GM21717 (cell line): ENCODE data around the gene SSUH2.

ENCODE experiments used
- ATAC-seq: cut with Tn5 transposase; IDR thresholded peaks from one replicate; pipeline ENCODE4 v1.9.1; 2021; ENCODE audit warnings: mild to moderate bottlenecking, moderate library complexity; ENCODE audit not compliant: unreplicated experiment

SSUH2 gene

DNA sequence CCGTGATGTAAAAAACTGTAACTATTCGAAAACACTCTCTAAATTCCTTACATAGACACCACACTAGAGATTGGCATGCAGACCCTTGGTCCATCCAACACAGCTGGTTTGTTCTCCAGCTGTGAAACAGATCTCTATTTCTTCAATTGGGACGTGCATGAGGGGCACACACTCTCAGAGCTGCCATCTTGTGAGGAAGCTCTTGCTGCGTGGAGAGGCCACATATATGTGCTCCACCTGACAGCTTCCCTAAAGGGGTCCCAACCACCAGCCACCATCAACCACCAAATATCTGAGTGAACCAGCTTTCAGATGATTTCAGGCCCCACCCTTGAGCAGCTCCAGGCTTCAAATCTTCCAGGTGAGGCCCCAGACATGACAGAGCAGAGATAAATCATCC is 25.6 kb downstream of the SSUH2 start:
- no peak for ATAC-seq

DNA sequence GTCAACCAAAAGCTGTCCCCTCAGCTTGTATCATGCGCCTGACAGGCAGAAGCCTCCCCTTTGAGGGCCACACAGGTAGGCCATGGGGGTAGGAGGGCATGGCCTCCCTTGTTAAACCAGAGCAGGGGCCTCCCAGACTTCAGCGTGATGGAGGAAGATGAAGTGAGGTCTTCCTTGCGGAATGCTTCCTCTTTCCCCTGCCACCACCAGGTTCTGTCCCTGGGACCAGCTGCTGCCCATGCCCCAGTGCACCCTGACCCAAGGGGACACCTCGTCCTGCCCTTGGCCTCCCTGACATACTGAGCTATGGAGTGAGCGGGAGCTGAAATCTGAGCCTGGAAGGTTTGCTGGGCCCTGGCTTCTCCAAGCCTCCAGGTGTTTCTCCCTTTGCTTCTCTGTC is 26.7 kb downstream of the SSUH2 start:
- ATAC-seq = no peak

- no peak for ATAC-seq
These were observed 33.6 kb downstream of the SSUH2 start for GRCh38 chr3:8610951-8611350.

GRCh38 chr3:8608791-8609467 is 35.7 kb downstream of the SSUH2 start:
- no peak for ATAC-seq

DNA sequence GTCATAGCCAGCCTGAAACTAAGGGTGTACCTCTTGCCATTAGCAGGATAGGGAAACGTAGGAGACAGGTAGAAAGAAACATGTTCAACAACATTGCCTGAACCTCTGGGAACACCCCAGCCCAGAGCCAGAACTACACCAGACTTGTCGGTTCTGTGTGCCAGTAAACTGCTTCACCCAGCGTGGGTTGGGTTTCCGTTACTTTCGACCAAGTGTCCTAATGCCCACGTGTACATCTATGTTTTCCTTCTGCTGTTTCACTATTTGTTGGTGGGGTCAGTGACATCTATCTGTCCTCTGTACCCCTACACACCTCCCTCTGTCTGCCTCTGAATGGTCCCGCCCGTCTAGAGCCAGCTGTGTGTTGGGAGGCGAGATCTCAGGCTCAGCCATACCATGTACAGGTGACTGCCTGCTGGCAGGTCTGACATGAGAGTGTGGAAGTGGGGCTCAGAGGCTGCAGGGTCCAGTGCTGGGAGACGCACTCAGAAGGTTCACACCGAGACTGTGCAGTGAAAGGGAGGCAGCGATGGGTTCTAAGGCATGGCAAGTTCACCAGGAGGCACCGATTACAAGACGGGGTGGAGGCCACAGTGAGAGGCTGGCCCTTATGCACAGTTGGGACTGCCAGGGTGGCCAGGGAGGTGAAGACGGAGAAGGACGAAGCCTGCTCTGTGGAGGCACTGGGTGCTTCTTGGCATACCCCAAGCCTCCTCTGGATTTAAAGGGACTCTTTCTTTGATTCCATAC is 36.4 kb downstream of the SSUH2 start:
- ATAC-seq = no peak

DNA sequence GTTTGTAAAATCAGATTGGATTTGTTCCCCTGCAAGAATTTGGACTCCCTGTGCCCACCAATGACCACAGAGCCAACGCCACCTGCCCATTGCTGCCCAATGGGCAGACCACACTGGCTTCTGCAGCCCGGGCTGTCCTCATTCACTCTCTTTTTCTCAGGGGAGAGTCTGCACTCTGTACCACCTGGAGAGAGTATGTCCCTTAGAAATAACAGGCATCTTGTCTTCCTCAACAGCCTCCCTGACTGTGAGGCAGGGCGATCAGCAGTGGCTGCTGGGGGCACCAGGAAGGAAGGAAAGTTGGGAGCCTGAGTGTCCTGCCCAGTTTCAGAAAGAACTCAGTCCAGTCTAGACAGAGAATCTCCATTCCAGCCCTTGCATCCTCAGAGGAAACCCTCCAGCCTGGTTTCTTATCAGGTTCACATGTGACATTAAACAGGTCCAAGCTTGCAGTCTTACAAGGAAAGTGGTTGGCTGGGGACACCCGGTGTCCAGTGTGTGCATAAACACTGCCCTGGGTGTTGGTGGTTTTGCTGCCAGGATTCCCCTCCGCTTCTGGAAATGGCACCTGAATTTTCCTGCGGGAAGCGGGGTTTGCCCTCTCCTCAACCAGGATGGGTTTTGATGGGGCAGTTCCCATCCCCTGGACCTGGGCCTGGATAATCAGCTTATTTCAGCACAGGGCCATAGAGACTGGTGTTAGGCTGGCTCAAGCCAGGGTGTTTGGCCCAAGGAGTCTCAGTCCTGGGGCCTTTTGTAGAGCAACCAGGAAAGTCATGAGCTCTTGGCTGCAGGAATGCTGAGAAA is 37.2 kb downstream of the SSUH2 start:
- ATAC-seq = peak; percentile 70

- ATAC-seq = no peak
These were observed 37.8 kb downstream of the SSUH2 start for GRCh38 chr3:8606701-8607231.

- no peak for ATAC-seq
These were observed 39.6 kb downstream of the SSUH2 start for GRCh38 chr3:8604988-8605387.

GRCh38 chr3:8604006-8604405 is 40.6 kb downstream of the SSUH2 start:
- ATAC-seq = no peak

- ATAC-seq = no peak
These were observed 41.4 kb downstream of the SSUH2 start for GRCh38 chr3:8603115-8603710.

DNA sequence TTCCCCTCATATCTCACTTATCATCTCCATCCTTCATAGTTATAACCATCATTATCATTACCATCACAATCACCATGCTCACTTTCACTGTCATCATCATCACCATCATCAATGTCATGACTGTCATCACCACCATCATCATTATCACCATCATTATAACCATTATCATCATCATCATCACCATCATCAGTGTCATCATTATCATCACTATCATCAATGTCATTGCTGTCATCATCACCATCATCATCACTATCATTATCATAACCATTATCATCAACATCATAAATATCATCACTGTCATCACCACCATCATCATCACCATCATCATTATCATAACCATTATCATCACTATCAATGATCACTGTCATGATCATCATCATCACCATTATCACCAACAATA is 44.1 kb downstream of the SSUH2 start:
- no peak for ATAC-seq

- ATAC-seq = no peak
These were observed 45.5 kb downstream of the SSUH2 start for GRCh38 chr3:8599146-8599545.

DNA sequence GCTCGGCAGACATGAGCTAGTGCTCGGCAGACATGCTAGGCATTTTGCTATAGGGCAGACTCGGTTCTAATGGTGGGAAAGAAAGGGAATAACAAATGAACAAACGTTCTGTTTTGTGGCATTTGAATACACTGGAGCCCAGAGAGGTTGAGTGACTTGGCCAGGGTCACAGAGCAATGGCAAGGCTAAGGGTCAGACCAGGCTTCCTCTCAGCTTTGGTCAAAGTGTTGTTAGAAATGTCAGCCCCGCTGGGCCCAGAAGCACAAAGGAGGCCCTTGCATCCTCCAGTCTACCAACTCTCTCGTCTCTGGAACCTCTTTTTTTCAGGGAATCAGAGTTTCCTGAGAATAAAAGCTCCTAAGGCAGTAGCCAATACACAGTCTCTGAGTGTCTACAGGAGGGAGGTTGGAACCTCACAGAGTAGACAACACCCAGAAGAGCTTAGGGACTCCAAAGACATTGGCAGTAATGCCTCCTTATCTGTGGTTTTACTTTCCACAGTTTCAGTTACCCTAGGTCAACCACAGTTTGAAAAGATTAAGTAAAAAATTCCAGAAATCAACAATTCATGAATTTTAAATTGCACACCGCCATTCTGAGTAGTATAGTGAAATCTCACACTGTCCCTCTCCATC is 47.3 kb downstream of the SSUH2 start:
- ATAC-seq = no peak

DNA sequence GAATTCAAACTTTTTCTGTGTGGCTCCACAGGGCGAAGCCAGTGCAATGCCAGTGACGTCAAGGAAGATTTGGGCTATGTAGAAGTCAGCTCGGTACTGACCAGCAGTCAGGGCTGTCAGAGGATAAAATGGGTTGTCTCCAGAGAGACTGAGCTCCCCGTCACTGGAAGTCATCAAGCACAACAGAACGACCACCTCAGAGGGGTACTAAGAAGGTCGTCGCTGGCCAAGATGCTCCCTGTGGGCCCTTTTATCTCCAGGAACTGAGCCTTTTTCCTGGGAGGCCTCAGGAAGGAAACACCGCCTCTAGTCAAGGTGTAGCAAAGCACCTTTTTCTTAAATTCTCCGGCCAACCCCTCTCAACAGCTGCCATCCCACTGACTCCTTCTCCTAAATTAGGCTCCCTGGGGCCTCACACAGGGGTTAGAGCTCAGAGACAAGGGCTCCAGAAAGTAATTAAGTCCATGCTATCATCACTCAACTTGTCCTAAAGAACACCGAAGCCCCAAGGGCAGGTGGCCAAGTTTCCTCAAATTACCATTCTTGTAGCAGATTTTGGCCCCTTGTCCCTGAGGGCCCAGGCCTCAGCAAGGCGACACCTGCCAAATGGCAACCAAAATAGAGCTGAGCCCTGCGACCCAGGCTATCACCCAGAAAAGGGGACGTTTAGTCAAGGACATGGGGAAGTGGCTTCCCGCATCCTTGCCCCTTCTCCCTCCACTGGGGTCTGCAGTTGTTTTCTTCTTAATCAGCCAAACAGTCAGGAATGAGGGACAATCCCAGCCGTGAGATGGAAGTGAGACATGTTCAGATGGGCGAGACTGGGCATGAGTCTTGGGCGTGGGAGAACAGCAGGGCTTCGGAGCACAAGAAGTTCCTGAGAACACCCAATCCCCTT is 48.0 kb downstream of the SSUH2 start:
- ATAC-seq = no peak

DNA sequence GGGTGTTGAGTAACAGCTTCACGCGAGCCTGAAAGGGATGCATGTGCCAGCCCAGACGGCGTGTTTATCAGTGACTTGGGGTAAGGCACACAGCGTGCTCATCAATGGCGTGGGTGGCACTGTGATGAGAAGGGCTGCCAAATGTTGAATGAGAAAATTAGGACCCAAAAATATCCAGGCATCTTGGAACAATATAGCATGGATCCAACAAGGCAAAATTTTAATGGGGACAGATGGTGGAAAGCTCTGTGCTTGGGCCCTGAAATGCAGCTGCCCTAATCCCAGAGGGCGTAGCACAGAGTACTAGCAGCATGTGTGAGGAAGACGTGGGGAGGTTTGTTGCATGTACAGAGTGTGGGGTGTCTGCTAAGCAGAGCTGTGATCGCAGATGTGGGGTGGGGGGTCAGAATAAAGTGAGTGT is 48.9 kb downstream of the SSUH2 start:
- no peak for ATAC-seq

DNA sequence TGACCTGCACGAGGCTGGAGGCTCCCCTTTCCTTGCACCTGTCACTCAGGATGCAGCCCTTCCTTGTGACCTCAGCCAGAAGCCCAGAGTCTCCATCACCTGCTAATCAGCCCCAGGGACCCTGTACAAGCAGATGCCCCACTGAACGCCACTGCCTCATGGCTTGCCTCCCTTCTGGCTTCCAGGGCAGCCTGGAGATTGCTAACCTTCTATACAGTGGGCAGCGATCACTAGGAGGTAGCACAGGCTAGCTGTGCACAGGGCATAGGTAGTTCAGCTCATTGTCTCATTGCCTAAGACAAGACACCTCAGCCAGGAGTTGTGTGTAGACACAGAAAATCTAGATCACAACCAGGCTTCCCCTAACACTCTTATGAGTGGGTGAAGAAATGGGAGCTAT is 49.3 kb downstream of the SSUH2 start:
- ATAC-seq = no peak

DNA sequence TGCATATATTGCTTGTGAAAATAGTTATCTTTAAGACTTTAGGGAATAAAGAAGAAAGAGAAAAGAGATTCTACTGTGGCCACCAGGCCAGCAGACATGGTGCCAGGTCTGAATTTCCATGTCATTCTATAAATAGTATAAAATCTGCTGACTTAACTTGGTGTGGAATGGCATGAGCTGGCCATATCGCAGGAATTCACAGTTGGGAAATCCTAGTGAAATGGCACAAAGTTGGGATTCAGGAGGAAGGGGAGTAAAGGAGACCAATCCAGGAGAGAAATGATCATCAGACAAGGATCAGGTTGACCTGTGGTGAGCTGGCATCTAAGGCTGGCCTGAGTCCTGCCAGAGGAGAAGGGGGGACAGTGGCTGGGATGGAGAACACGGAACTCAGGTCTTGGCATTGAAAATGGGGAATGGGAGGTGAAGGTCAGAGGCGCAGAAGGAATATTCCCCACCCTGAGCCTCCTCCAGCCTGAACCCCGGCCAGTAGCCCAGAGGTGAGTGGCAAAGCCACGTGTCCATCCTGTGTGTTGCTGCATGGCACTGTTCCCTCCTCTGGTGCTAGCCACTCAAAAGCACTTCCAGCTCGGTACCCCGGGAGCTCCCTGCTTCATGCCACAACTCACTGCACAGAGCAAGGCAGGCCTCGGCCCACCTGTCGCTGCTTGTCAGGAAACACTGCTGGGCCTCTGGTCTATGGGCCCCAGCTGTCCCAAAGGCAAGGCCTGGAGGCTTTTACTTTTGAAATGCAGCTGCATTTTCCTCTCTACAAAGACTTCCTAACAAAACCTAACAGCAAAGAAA is 51.4 kb downstream of the SSUH2 start:
- no peak for ATAC-seq

DNA sequence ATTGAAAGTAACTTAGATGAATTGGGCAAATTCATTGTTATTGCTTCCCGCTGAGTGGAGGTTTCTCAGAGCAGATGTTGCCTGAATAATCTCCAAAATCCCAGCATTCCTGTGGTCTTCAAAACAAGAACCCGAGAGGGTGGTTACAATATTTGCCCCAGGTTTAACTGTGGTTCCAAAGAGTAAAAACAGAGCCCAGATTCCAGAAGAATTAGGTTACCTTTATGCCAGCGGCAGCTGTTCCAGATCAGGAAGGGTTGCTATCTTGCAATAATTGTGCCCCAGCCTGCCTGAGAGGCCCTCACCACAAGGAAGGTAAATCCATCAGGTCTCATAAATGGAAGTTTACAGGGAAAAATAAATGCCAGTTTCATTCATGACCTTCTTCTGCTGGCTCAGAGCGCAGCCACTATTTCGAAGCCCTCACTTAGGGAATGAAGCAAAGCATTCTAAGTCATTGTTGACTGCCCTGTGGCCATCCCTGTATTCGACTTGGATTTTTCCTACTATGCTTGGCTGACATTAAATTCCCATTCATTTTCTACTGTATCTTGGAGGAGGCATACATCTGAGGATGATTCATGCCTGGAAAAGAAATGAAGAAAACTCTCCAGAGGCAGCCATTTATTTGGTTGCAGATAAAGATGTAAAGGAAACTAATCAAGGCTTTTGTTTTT is 54.6 kb downstream of the SSUH2 start:
- no peak for ATAC-seq
